NCI-H128 (cell line): ENCODE results near the gene EFCAB6.

Experiments
- DNase-seq: peaks from one replicate; lab custom pipeline; 2025; ENCODE audit not compliant: unreplicated experiment; lab: John Stamatoyannopoulos, UW

The EFCAB6 gene

DNA sequence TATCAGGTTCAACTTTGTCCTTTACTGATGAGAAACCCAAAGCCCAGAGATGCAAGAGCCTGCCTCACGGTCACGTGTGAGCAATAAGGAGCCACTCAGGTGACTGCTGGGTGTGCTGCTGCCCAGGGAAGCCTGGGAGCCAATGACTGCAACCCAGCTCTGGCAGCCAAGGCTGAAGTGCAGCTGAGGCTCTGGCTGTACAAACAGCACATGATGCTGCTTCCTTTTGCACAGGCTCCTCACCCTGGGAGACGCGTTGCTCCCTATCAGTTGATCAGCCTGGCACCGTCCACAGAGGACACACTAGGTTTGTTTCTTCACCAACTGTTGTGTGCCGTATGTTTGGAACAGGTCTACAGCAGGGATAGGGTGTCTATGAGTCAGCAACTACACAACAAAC lies 168.7 kb downstream of the EFCAB6 start:
- no peak for DNase-seq

DNA sequence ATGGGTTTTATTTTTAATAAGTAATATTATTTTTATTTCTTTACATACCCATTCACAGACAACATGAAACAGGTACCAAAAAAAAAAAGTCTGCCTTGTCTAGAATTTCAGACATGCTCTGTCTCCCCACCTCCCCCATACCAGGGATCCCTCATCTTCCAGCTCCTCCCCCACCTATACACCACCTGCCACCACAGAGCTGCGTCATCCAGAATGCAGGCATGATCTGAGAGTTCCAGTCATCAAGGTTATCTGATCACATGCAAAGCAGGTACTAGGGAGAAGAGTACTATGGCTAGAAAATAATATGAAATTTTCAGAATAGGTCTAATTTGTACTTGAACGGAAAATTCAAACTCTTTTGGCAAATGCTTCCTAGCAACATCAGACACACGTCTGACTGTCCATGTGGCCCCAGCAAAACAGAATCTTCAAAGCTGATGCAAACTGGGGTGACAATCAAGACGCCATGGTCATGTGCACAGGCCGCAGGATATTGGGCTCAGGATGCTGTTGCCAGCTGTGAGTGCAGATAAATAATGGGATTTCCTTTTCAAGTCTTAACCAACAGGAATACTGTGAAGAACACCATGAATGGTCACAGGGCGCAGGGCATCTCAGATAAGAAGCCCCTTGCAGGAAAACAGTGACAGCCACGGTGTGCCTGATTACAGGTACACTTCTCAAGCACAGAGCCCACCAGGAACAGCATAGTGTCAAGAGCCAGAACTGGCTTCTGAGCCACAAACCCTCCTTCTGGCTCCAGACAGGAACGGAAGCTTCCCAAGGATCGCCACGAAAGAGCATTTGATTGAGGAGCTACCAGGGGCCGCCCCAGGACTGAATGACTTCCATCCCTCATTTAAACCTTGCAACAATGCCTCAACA lies 169.5 kb downstream of the EFCAB6 start:
- no peak for DNase-seq

DNA sequence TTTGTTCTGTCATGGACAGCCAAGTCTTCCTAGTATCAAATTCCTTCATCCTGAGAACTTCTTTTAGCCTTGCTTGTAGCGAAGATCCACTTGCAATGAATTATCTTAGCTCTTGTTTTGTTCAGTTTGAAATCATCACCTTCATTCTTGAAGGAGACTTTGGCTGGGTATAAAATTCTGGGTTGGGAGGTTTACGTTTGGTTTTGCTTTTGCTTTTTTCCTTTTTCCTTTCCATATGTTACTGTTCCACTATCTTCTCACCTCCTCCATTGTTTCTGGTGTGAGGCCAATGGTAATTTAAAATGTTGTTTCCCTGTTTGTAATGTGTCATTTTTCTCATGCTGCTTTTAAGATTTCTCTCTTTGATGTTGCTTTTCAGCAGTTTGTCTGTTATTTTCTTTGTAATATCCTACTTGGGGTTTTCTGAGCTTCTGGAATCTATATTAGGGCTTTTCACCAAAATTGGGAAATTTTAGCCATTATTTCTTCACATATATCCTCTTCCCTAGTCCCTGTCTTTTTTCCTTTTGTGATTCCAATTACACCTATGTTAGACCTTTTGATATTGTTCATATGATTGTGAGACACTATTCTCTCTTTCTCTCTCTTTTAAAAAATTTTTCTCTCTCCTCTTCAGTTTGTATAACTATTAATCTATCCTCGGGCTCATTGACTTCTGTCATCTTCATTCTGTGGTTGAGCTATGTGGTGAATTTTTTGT lies 172.7 kb downstream of the EFCAB6 start:
- no peak for DNase-seq

DNA sequence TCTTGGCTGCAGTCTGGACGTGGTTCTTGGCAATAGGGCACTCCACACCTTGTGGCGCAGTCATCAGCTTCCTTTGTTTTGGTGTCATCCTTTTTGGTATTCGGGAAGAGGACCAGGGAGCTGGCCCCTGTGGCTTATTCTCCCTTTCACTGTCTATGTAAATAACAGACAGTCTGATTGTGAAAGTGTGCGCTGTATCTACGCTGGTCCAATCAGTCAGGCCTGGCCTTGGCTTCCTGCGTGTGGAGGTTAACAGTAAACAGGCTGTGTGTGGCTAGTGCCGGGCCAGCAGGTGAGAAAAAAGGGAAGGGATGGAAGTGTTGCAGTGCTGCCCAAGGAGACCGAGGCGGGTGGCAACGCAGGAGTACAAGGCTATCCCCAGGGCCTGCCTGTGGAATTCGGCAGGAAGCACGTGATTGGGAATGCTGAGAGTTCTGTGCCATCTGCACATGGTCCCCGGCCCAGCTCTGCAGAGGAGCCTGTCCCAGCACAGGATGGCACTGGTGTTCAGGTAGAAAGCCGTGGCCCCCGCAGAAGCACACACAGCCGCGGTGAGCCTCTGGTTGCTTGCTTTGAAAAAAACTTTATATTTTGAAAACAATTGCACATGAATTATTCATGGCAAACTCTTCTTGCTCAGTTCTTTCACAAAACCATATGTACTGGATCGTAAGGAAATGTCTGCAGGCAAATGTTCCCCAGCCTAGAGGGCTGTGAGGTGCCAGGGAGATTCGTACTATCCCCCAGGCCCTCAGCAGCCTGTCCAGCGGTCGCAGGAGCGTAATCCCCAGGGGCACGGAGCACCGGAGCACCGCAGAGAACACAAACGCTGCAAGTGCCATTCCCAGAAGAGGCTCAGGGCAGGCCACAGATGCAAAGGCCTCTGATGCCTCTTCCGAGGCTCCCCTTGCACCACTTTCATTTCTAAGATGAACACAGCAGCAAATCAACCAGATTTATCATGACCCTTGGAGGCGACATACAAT lies 174.5 kb downstream of the EFCAB6 start:
- DNase-seq: no peak

DNA sequence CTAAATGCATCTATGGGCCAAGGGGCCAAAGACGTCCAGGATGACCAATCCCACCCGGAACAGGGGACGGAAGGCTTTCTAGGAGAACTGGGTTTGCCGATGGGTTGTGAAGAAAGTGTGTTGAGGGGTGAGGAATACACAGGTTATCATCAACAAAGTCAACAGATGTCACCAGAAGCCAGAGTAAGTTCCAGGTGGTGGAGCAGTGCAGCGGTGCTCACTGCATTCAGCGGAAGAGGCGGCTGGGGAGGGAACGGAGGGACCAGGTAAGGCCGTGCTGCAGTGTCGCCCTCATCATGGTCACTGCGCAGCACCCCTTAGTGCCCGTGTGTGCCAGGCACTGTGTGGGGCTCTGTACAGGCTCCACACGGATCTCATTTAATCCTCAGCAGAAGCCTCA lies 176.0 kb downstream of the EFCAB6 start:
- no peak for DNase-seq

DNA sequence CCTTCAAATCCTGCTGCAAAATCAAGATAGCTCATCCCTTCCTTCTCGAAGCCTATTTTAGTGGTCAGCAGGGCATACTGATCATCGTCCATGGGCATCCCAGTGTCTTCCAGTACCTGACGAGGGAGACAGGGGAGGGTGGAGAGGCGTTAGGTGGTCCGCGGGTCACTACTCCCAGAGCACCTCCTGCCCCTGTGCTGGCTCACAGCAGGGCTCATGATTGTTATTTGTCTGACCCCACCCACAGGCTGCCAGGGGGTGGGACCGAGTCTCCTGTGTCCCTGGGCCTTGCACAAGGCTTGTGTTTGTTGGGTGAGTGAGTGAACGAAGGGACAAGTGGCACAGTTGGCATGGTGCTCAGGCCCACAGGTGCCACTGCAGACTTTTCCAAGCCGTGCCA lies 177.0 kb downstream of the EFCAB6 start:
- DNase-seq: no peak

DNA sequence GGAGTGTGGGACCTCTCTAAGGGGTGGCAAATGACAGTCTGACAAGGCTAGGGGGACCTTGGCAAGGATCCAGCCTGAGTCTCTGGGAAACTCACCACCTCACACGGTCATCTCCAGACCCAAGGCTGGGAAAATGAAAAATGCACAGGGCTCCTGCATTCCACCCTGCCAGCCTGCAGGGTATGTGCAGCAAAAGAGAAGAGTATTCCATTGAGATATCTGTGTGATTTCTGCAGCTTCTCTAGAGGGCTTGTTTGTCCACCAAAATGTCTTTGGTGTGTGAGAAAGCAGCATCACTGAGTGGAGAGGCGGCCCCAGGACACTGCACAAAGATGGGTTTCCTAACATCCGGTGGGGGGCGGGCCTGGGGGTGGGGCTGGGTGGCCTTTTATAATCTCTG lies 177.8 kb downstream of the EFCAB6 start:
- DNase-seq: no peak

DNA sequence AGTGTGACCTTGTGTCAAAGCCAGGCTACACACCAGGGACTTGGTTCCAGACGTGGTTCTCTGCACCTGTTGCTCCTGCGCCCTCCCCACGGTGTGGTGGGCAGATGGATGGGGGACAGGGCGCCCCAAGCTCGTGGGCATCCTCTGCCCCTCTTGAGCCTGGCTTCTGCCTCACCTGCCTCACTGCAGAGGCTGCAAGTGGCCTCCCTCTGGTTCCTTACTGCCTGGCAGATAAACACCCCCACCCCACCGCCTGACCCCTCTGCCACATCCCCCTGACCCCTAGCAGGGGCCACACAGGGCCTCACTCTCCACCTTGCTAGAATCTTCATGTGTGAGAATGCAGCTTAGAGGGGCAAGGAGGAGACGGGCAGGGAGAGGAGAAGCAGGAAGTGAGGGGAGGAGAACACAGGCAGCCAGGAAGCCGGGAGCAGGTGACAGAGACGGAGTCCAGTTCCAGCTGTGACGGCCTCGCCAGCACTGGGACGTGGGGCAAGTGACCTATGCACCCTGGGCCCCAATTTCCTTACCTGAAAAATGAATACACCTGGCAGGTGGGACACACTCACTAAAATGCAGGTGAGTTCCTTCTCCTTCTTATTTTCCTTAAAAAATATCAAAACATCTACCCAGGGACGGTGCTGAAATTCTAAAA lies 178.3 kb downstream of the EFCAB6 start:
- no peak for DNase-seq

DNA sequence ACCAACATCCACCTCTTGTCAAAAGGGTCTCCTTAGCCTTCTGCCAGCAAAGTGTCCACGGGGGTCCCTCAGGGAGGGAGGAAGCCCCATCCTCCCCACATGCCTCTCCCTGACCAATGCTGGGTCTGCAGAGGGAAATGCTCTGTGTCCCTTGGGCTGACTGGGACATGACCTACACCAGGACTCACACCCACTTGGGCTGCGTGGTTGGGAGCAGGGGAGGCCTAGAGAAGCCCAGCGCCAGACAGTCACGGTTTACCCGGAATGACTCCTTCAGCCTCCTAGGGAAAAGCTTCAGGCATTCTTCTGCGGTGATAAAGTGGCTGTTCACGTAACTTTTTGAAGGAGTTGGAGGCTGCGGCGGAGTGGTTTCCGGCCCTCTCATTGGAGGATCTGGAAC lies 180.3 kb downstream of the EFCAB6 start:
- no peak for DNase-seq

DNA sequence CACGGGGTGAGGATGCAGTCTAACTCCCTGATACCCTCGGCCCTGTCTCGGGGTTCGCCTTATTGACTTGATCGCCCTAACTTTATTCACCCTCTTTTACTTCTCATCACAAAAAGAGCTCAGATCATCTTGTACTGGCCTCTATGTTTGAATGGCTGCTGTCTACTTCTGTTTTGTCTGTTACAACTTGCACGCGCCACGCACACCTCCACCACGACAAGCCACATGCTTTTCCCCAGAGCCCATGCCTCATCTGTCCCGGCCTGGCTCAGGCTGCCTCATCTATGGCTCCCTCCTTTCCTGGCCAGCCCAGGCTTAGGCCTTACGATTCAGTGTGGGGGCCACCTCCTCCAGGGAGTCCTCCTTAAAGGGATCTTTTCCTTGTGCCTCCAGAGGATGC lies 180.9 kb downstream of the EFCAB6 start:
- DNase-seq: no peak

DNA sequence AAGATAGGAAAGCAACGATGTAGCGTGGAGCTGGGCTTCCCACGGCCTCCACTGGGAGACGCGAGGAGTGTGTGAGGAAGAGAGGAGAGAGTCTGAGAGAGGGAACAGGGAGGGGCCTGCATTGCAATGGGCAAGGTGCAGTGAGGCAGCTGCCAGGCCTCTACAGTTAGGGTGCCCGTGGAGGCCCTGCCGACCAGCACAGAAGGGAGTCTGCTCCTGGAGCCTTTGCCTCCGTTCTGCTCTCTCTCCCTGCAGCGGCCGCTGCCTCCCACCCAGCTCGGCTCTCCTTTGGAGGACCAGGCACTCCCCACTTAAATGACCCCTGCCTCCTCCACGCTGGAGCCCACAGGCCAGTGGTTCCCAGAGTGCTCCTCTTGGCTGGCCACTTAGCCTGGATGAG lies 181.7 kb downstream of the EFCAB6 start:
- no peak for DNase-seq

DNA sequence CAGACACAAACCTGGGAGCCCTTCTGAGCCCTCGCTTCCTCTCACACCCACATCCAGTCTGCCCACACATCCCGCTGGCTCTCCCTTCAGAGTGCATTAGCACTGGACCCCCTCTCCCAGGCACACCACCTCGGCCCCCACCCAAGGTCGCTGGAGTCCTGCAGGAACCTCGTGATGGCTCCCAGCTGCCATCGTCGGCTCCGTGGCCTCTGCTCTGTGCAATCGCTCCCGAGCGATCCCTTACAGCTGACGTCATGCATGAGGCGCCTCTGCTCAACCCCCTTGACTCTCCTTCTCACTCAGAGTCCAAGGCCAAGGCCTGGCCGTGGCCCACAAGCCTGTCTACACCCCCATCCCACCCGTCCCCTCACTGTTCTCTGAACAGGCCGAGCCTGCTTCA lies 183.9 kb downstream of the EFCAB6 start:
- no peak for DNase-seq

DNA sequence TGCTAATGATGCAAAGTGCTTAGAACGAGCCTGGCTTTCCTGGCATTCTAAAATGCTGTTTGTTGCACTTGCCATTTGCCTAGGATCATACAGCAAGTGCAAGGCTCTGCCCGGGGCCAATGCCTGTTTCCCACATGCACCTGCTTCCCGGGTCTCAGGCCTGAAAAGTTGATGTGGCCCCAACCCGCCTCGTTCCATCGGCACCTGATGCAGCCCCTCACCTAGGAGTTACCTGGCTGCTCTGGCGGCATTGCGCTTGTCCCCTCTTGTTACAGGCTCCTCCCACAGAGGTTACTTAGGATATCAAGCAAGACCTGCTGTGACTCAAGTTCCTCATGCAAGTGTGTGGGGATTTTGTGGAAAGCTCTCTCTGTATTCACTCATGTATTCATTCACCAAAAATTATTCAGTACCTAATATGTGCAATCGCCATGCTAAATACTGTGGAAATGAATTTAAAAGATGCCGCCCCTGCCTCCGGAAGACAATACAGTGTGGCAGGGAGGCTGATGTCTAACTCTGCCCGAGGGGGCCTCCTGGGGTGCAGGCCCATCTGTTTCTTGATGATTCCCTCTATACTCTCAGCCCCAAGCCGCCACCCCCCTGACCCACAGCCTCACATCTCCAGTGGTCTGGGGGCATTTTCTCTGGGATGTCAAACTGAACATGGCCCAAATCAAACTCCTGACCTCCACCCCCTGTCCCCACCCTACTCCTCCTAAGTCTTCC lies 184.5 kb downstream of the EFCAB6 start:
- DNase-seq: no peak

DNA sequence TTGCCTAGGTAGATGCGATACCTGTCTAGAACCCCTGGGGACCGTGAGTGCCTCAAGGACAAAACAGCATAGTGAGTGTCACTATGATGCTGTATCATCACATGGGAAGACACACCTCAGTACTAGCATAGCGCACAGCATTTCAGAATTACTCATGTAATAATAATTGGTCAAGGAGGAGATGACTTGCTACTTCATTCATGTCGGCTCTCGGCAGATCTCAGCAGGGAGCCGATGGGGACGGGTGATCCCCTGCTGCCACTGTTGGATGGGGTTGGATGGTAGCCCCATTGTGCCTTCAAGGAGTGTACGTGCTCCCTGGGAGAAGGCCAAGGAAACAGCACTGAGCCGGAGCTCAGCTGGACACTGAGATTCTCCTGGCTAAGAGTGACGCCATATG lies 186.9 kb downstream of the EFCAB6 start:
- DNase-seq: no peak

DNA sequence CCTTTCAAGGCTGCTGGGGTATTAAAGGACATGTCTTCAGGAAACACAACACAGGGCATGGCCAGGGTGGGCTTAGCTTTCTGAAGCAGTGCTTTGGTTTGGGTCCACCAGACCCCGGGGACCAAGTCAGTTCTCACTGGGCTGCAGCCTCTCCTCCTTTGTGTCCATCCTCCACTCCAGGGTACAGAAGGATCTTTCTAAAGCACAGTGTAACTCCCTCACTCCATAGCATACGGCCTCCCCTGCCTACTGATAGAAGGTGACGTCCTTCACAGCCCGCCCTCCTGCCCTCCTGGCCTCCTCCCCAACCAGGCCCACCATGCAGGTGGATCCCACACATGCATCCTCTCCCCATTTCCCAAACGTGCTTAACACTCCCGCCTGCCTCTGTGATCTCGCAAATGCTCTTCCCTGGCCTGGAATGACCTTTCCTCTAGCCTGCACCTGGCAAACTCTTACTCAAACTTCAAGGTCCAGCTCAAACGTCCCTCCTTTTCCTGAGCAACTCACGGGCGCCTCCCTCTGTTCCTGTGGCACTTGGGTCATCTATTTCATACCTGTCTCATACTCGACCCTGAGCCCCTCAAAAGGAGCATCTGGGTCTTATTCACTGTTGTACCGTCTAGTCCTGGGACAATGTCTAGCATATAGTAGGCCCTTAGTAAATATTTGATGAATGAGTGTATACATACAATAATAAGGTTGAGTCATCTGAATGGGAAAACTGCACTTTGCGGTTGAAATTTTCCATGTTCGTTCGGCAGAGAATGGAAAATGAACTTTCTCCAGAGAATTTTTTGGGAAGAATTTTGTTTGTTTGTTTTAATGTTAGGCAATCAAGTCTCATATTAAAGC lies 187.7 kb downstream of the EFCAB6 start:
- DNase-seq: no peak

DNA sequence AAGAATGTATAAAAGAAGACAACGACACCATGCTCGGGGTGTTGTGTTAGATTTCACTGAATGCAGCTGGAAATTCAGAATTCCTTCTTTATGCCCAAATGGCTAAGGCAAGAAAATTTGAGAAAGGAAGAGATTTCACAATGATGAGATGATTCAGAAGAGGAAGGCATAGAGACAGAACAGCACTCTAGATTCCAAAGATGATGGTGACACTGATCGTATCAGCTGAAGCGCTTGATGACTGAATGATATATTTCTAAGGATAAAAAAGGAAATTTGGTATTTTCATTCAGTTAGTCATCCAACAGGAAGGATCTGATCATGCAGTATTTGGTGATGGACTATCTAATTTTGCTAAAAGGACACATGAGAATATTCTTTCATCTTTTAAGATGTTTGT lies 189.2 kb downstream of the EFCAB6 start:
- no peak for DNase-seq

DNA sequence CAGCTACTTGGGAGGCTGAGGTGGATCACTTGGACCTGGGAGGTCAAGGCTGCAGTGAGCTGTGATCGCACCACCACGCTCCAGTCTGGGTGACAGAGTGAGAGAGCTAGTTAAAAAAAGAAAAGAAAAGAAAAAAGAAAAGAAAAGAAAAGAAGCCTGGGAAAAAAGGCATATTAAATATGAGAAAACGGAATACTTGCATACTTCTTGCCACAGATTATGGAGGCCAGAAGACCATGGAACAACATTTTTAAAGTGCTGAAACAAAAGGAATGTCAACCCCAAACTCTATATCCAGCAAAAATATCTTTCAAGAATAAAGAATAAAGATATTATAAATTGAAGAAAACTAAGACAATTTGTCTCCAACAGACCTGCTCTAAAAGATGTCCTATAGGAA lies 191.9 kb downstream of the EFCAB6 start:
- no peak for DNase-seq

DNA sequence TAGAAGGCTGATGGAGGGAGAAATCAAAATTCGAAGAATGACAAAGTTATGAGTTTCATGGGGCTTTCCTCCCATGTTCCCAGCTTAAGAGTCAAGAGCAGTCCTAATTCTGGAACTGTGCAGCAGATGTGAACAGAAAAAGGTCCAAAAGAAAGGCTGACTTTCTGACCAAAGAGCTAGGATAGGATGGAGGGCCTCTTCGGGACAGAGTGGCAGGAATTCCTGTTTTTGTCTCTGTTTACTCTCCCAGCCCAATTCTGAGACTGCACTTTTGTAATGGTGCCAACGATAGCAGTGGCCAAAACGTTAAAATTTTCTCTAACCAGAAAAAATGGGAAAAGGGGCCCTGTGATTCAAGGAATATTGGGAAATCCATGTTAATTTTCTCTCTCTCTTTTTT lies 193.6 kb downstream of the EFCAB6 start:
- no peak for DNase-seq

DNA sequence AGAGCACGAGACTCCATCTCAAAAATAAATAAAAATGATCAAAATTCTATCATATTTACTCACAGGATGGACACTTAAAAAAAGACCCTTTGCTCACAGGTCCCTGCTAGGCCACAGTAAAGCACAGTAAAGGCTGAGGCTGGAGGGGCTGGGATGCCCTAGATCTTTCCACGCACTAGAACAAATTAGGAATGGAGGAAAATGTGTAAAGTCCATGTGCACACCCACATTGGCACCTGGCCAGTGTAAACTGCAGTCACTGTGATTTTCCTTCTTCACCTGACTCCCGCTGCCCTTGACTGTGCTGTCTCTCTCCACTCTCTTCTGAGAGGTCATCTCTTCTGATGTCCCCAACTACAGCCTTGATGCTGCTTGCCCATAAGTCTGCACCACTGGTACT lies 195.5 kb downstream of the EFCAB6 start:
- DNase-seq: no peak
